Mucosa of rectum (tissue), 2 donors: Measurements from ENCODE around the gene TSR1.

Source experiments
- H3K27ac ChIP-seq, 2 donors: one replicate each; pipeline ENCODE4 v1.7.0; 2013; ENCODE audit warnings: inconsistent platforms in 2 of 2, low read depth in 2 of 2, low read length in 2 of 2
- H3K27me3 ChIP-seq, 2 donors: one replicate each; pipeline ENCODE4 v1.7.0; 2013; ENCODE audit warnings: low read length in 2 of 2; ENCODE audit not compliant: control insufficient read depth in 2 of 2, insufficient read depth in 2 of 2
- H3K36me3 ChIP-seq, 2 donors: one replicate each; pipeline ENCODE4 v1.7.0; 2013; ENCODE audit warnings: low read length in 2 of 2; ENCODE audit not compliant: control insufficient read depth in 2 of 2, insufficient read depth in 2 of 2
- H3K4me1 ChIP-seq, 2 donors: one replicate each; pipeline ENCODE4 v1.7.0; 2013; ENCODE audit warnings: low read length in 2 of 2, mild to moderate bottlenecking in 1 of 2; ENCODE audit not compliant: control insufficient read depth in 2 of 2, insufficient read depth in 2 of 2
- H3K4me3 ChIP-seq, 2 donors: one replicate each; pipeline ENCODE4 v1.7.0; 2013; ENCODE audit warnings: low read length in 2 of 2
- H3K9ac ChIP-seq, 2 donors: one replicate each; pipeline ENCODE4 v1.7.0; 2013; ENCODE audit warnings: low read length in 2 of 2, low read depth in 1 of 2, mild to moderate bottlenecking in 1 of 2
- H3K9me3 ChIP-seq, 2 donors: one replicate each; pipeline ENCODE4 v1.7.0; 2013; ENCODE audit warnings: low read length in 2 of 2; ENCODE audit not compliant: control insufficient read depth in 2 of 2
- donor health status: healthy.
- donor health status: Normal muscosa, but diverticular disease.

The TSR1 gene

DNA sequence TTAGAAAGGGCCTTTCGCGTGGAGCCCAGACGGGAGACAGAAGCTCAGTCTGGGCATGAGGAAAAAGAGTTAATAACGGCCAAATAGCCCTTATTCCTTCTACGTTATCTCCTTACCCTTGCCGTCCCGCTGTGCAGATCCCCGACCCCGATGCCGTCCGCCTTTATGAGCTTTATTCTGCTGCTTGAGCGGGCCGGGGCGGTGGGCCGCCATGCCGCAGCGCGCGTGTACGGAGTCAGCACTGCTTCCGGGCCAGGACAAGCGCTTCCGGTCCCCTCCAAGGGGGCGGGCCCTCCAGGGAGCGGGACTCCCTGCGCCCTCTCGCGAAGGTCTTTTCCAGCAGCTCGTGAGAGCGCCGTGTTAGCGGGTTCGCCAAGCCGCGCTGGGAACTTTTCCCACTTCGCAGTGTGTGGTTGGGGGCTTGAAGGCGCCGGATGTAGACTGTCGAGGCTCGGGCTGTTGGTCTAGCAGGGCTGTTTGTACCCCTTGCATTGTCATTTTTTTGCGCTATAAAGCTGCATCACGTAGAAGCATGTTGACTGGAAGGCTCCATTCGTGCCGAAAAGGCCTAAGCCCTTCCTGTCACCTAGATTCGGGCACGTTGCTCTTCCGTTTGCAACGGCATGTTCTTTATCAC is at the start of gene TSR1:
TSS of gene TSR1 (minus strand) at position 243 of the 637 bp plus-strand sequence. CDS start at position 213, 30 bp downstream.
- Histone ChIP-seq H3K4me1 (peaks cover 7 to 9% of the 10 kb centered on the region in 2 donors), H3K27ac (peak within 1 kb of the TSS; percentile 72 to 87), H3K4me3 (peak within 1 kb of the TSS; percentile 90 to 98)

DNA sequence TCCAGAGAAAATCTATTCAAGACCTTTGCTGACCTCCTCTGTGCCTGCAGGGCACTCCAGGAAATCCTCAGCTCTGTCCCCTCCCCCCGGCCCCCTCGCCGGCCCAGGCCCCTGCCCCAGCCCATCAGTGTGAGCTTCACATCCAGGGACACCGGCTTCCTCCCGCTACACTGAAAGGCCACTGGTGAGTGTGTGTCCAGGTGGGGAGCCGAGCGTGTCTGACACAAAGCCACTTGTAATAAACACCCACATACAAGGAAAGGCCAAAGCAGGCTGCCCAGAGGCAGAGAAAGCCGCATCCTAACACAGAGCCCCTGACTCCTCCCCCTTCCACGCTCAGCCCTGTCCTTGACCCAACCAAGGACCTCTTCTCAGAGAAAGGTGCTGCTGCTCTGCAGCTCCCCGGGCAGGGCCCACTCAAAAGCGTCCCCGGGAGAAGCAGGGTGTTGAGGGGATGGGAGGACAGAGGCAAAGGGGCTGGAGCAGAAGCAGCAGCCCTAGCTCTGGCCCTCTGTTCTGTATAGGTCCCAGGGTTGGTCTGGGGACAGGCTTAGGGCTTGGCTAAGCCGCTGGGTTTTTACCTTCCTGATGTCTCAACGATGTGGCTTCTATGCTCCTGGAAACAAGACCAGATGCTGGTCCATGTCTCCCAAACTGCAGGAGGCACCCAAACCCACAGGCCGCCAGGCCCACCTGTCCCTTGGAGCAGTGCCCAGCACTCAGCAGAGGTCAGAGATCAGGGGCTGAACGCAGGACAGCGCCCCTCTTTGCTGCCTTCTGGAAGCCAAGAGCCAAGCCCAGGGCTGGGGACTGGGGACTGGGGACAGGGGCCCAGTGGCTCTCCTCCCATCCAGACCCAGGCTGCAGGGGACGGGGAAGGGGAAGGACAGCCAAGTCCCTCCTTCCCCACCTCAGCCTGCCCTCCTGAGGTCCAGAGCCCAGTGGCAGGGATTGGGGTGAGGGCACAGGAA is 49.3 kb upstream of the TSR1 start:
- Histone ChIP-seq H3K4me3 (no peak overlapping the region), H3K27me3 (no peaks in the 10 kb centered on the region), H3K4me1 (peaks cover 6 to 15% of the 10 kb centered on the region in 2 donors), H3K9ac (peak overlapping the region in 1 of 2 donors; percentile 63), H3K9me3 (no peaks in the 10 kb centered on the region), H3K36me3 (peaks cover 22% of the 10 kb centered on the region in 2 donors), H3K27ac (no peak overlapping the region)

More for the DNA sequence above, at the start of gene TSR1:
- Histone ChIP-seq H3K9me3 (no peaks in the 10 kb centered on the region), H3K27me3 (no peaks in the 10 kb centered on the region), H3K9ac (peak within 1 kb of the TSS; percentile 73 to 88), H3K36me3 (peaks cover 27 to 37% of the 10 kb centered on the region in 2 donors)

DNA sequence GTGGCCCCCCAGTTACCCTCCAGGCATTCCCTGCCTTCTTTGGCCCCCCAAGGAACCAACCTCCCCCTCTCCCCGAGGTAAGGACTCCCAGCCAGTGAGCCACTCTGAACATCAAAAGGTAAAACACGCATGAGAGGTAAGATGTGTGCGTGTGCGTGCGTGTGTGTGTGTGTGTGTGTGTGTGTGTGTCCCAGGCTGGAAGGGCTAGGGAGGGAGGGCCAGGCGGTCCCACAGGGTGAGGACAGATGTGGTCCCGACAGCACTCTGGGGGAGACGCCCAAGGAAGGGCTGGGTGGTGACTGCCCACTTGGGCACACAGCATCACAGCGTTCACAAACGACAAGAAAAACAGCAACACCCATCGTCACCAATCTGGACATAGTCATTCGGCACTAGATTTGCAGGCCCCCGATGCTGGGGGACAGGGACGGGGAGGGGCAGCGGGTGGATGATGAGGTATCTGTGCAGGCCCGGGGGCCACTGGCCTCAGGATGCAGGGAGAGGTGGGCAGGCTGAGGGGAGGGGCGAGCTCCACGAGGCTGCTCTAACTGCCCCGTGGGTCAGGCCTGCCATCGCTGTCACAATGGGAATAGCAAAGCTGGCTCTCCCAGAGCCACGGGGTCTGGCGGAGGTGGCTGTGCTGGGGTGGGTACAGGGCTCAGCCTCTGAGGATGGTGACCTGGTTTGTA is 48.3 kb upstream of the TSR1 start:
- Histone ChIP-seq H3K4me3 (no peak overlapping the region), H3K4me1 (peaks cover 5 to 10% of the 10 kb centered on the region in 2 donors), H3K36me3 (peaks cover 22 to 26% of the 10 kb centered on the region in 2 donors), H3K27ac (no peak overlapping the region), H3K9ac (no peak overlapping the region), H3K27me3 (no peaks in the 10 kb centered on the region), H3K9me3 (no peaks in the 10 kb centered on the region)

DNA sequence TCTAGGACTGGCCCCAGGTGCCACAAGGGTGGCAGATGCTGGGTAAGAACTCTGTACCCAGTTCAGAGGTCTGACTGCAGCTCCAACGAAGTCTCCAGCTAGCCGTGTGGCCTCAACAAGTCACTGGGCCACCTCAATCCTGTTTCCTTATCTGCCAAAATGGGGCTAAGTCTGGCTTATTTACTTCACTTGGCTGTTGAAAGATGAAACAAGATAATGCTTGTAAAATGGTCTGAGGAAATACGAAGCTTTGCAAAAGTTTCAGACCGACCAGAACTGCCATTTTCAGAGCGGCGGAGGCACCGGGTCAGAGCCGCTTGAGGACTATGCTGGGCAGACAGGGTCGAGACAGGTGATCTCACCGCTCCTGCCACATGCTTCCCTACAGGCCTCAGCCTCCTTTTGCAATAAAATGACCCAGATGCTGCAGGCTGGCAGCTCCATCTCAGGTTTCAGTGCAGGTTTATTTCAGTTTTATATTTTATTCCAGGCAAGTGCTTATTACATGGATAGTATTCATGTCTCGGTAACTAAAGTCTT is 47.4 kb upstream of the TSR1 start:
- peaks cover 5 to 10% of the 10 kb centered on the region in 2 donors for H3K4me1 ChIP-seq
- no peak overlapping the region for H3K27ac ChIP-seq
- no peaks in the 10 kb centered on the region for H3K9me3 ChIP-seq
- peaks cover 22 to 25% of the 10 kb centered on the region in 2 donors for H3K36me3 ChIP-seq
- no peak overlapping the region for H3K9ac ChIP-seq
- no peaks in the 10 kb centered on the region for H3K27me3 ChIP-seq
- no peak overlapping the region for H3K4me3 ChIP-seq

DNA sequence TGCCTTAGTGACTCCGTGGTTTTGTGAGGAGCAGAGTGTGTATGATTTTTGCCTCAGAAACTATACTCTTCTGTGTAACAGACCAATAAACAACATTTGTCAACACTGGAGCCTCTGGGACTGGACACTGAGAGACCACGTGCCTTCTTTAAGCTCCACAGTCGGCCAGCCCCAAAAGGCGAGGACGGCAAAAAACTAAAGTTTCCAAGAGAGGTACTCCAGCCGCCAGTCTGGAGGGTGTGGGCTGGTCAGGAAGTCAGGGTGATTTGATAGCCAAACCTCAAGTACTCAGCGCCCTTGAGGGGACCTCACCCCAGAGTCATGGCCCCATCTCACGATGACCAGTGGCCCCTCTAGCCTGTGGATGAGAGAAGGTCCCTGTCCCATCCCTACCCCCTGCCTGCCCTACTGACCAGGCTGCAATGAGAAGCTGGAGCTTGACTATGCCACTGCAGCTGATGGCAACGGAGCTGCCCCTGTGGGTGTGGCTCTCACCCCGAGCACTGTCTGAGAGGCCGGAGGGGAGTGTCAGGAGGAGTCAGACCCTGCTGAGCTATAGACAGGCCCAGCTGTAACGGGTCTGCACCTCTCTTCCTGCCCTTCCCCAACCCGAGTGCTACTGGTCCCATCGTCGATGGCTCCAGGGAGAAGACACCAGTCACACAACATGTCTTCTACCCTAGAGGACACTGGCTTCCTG is 44.8 kb upstream of the TSR1 start:
- H3K36me3 ChIP-seq: peaks cover 15% of the 10 kb centered on the region in 2 donors
- no peaks in the 10 kb centered on the region for H3K27me3 ChIP-seq
- H3K9me3 ChIP-seq: no peaks in the 10 kb centered on the region
- peaks cover 2 to 8% of the 10 kb centered on the region in 2 donors for H3K4me1 ChIP-seq
- no peak overlapping the region for H3K9ac ChIP-seq
- no peak overlapping the region for H3K4me3 ChIP-seq
- H3K27ac ChIP-seq: no peak overlapping the region

DNA sequence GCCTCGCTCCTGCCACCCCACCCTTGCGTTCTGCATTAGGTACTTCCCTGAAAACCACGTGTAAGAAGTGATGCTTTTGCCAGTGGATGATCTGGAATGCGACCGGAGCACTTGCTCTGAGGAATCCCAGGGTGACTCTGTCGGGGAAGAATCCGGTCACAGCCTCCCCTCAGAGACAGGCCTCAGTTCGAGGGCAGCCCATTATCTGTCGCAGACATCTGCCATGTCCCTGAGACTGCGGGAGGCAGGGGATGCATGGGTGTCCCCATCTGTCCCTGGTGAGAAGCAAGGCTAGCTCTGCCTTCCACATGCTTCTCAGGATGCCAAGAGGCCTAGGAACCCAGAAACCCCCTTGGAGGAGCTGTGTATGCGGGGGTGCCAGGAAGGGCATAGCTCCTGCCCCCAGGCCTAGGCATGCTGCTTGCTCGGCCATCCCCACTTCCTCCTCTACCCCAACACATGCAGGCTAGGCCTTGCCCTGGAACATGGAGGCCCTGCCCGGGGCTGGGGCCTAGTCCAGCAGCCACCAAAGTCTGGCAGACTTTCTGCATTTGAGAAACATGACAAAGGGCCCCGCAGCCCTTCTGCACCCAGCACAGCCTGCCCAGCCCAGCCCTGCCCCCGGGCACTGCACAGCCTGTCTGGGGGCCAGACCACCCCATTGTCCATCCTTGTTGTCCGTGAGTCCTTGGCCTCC is 44.1 kb upstream of the TSR1 start:
- no peak overlapping the region for H3K9ac ChIP-seq
- peaks cover 0 to 8% of the 10 kb centered on the region in 2 donors for H3K4me1 ChIP-seq
- no peak overlapping the region for H3K4me3 ChIP-seq
- H3K9me3 ChIP-seq: no peaks in the 10 kb centered on the region
- H3K36me3 ChIP-seq: peaks cover 12 to 14% of the 10 kb centered on the region in 2 donors
- no peaks in the 10 kb centered on the region for H3K27me3 ChIP-seq
- no peak overlapping the region for H3K27ac ChIP-seq

DNA sequence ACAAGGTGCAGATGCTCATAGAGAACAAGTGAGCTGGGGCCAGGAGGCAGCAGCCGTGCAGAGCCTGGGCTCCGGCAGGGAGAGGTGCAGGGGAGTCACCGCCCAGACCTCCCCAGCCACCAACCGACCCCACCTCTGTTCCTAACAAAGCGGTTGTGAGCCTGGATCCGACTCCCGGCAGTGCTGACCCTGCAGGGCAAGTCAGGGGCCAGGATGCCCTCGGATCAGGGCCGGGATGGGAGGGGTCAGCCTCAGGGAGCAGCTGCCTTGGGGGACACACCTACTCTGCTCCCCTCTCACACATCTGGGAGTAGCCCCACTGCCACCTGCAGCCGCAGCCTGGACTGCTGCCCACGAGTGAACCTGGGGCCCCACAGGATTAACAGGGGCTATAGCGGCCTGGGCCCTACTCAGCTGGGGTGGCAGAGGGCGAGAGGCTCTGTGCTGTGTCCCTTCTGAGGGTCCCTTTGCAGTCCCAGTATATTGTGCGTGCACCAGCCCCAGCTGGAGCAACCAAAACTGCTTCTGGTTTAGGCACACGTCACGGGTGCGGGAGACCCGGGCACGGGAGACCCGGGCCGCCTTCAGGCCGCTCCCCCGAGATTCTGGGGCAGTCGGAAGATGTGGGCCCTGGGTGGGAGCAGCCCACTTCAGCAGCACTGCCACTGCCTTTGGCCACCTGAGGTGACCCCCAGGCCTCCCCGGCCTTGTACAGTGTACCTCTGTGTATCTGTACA is 43.4 kb upstream of the TSR1 start:
- Histone ChIP-seq H3K36me3 (peaks cover 16% of the 10 kb centered on the region in 2 donors), H3K9ac (no peak overlapping the region), H3K27me3 (no peaks in the 10 kb centered on the region), H3K27ac (no peak overlapping the region), H3K4me3 (no peak overlapping the region), H3K9me3 (no peaks in the 10 kb centered on the region), H3K4me1 (peaks cover 0 to 8% of the 10 kb centered on the region in 2 donors)

DNA sequence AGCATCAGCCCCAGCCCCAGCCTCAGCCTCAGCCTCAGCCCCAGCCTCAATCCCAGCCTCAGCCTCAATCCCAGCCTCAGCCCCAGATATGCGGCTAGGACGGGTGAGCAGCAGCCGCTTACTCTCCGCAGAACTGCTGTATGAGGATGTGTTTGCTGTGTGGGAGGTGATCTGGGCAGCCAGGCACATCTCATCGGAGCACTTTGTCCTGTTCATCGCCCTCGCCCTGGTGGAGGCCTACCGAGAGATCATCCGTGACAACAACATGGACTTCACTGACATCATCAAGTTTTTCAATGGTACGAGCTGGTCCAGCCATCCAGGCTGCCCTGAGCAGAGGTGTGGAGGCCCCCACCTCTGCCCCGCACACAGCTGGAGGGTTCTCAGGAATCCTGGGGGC is 42.6 kb upstream of the TSR1 start:
- peaks cover 0 to 8% of the 10 kb centered on the region in 2 donors for H3K4me1 ChIP-seq
- no peaks in the 10 kb centered on the region for H3K9me3 ChIP-seq
- no peak overlapping the region for H3K27ac ChIP-seq
- no peaks in the 10 kb centered on the region for H3K27me3 ChIP-seq
- H3K9ac ChIP-seq: no peak overlapping the region
- H3K4me3 ChIP-seq: no peak overlapping the region
- peaks cover 16% of the 10 kb centered on the region in 2 donors for H3K36me3 ChIP-seq
